Loucy (cell line): ENCODE data around the gene TMEM256.

ENCODE experiments used
- CTCF ChIP-seq: fragments of 200-600 bp; sonication (generic); conservative IDR thresholded peaks from 2 replicates; pipeline ENCODE4 v1.5.1; 2014; ENCODE audit warnings: mild to moderate bottlenecking, antibody characterized with exemption, low read length
- EZH2phosphoT487 ChIP-seq: fragments of 200-600 bp; IDR thresholded peaks from 2 replicates; pipeline ENCODE4 v1.6.1; 2018; ENCODE audit warnings: antibody characterized with exemption, mild to moderate bottlenecking, moderate library complexity, borderline replicate concordance

- no peak for TF ChIP-seq CTCF
- TF ChIP-seq EZH2phosphoT487 = no peak
These were observed 3.8 kb upstream of the TMEM256 start, which contains the start of gene NLGN2 for GRCh38 chr17:7407485-7408251.
